GM19023 (cell line): ENCODE results near the gene SMIM10L2A.
"Not testable (repeated sequence)": the region's sequence is repeated elsewhere in the genome, so short reads cannot be mapped to it uniquely, and the experiment has no call there.

Source experiments
- ATAC-seq: cut with Tn5 transposase; IDR thresholded peaks from one replicate; pipeline ENCODE4 v1.9.1; 2021; ENCODE audit warnings: mild to moderate bottlenecking, moderate library complexity; ENCODE audit not compliant: unreplicated experiment

SMIM10L2A gene

DNA sequence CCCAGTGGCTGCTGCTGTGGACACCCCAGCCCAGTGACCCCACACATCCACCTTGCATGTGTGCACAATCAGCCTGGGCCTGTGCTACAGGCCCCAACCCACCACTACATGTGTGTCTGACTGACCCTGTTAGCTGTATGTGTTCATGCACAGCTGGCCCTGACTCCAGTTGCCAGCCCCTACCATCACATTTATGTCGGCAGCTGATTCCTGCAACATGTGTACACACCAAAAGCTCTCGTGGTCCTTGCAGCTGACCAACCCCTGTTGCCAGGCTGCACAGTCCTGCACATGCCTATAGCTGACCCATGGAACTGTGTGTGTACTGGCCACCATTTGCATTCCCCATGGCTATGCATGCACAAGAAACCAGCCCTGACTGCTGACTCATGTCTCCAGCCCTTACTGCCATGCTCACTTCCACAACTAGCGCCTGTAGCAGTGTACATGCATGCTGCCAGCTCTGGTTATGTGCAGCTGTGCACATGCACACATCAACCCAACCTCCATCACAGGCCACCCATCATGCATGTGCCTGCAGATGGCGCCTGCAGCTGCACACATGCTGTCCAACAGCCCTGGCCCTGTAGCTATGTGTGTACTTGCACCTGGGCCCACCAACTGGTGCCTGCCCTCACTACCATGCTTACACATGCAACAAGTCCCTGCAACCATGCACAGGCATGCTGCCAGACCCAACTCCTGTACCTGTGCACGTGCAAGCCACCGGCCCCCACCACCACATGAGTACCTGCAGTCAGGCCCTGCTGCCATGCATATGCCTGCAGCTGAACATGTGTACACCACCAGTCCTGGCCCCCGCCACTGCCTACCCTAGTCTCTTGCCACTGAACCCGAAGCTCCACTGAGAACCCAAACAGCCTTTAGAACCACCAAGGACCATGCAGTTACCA is 28.1 kb downstream of the SMIM10L2A start:
- no peak for ATAC-seq

DNA sequence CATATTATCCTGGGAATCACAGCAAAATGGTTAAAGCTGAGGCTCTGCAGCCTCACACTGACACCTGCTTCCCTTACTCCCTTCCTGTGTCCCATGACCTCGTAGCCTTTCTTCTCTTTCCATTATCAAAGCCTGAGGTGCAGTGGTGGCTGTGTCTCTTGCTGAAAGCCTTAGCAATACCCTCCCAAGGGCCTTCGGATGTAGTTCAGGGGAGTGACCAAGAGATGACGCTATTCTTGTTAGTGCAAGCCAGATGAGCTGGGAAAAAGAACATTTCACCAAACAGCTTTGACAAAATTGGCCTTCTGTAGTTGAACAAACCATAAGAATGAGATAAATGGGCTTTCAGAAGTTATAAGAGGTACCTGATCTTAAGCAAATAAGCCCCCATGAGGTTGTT is 31.6 kb downstream of the SMIM10L2A start:
- no peak for ATAC-seq

DNA sequence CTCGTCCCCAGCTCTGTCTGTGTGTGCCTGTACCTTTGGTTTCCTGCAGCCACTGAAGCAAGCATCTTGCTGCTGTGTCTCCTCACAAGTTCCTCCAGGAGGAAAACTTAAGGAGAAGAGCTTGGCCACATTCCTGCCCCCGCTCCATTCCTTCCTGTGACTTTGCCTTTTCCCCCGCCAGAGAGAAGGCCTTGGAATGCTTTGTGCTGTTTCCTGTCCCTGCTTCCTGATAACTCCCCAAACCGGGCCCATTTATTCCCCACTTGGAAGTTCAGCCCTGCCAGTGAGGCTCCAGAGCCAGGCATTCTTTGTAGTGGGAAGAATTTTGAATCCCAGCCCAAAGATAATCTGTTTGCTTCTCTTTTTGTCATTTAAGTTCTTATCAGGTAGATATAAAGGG is 33.1 kb downstream of the SMIM10L2A start:
- ATAC-seq = no peak

DNA sequence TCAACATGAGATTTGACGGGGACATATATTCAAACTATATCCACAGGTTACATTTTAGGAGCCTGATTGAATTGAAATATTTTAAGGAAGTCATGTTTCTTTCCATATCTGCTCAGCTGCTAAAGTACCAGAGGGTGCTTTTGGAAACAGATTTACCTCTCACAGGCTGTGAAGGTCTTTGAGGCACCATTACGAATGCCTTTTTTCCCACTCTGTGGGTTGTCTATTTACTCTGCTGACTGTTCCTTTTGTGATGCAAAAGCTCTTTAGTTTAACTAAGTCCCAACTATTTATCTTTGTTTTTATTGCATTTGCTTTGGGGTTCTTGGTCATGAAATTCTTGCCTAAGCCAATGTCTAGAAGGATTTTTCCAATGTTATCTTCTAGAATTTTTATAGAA is 40.0 kb downstream of the SMIM10L2A start:
- not testable (repeated sequence) for ATAC-seq

DNA sequence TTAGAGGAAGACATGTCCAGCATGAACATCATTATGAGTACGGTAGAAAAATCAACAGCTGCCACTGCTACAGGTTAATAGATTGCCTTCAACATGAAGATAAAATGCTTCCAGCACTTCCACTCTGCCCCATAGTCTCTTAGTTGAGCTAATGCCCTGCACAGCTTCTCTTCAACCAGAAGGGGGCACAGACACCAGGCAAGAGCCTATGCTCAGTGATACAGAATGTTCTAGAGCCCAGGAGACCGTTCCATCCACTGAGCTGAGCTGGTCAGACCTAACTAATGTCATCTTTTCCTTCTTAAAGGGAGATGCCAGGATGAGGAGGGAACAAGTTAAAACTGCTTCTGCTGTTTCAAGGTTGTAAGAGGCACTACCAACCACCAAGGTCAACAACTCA is 42.2 kb downstream of the SMIM10L2A start:
- no peak for ATAC-seq

DNA sequence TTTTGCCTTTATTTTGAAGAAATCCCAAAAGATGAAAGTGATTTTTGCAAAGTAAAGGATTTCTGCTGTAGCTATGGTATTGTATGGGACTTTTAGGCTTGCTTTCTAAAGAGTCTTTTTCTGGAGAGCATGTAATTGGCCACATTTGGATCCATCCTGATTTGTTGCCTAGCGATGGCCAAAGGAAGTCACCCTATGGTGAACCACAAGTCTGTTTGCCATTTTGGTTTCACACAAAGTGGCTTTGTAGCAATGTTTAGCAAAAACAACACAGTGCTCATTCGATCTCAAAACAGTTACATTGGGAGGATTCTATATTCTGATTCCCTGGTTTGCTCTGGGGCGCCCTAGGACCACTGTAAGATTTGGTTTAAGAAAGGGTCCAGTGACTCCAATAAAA is 54.6 kb downstream of the SMIM10L2A start:
- ATAC-seq = no peak

DNA sequence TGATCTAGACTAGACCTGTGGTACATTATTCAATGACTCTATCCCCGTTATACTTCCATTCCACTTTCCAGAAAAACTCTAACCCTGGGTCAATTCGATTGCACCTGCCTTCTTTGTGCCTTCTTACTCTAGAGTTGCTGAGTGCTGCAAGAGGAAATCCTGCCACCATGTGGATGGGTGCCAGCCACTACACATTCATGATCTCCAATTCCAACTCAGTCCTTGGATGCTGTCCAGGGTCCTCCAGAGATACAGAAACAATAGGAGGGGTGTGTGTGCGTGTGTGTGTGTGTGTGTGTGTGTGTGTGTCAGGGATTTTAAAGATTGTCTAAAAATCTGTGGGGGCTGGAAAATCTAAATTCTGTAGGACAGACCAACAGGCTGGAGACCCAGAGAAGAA is 55.8 kb downstream of the SMIM10L2A start:
- no peak for ATAC-seq
